ENCODE data around the gene DLEC1. TPM values are rescaled to one million over a fixed set of nuclear protein-coding genes. Genes with fewer than 3 reads are reported as not detected.

Gene DLEC1
- total RNA-seq, 4 donors from 2014 or later: 3.7 to 96.0 (median 7.1) TPM

GRCh38 chr3:38169027-38169317 is 130.0 kb downstream of the DLEC1 start:
- DNase-seq (ENCODE audit: low spot score in 2 of 2): no peak
- H3K27ac ChIP-seq: peak overlapping the region in 1 of 4 donors; percentile 32
- no peaks in the 10 kb centered on the region for H3K36me3 ChIP-seq
- H3K9me3 ChIP-seq: no peaks in the 10 kb centered on the region
- 38 to 55% methylated on average over 1 of the region's 1 CpG for WGBS, 2 donors
- TF ChIP-seq EP300 (IDR thresholded peaks at IDR 0.05) (no peak), CTCF (IDR thresholded peaks at IDR 0.05) (no peak), POLR2A (IDR thresholded peaks at IDR 0.05) (no peak)
- H3K4me1 ChIP-seq: peaks cover 0 to 45% (median 5%) of the 10 kb centered on the region in 4 donors
- H3K4me3 ChIP-seq: no peak overlapping the region
- no peaks in the 10 kb centered on the region for H3K27me3 ChIP-seq

- H3K4me3 ChIP-seq: no peak overlapping the region
- no peaks in the 10 kb centered on the region for H3K9me3 ChIP-seq
- TF ChIP-seq EP300 (IDR thresholded peaks at IDR 0.05) (no peak), CTCF (IDR thresholded peaks at IDR 0.05) (no peak)
- no peak overlapping the region for H3K27ac ChIP-seq
- no peaks in the 10 kb centered on the region for H3K36me3 ChIP-seq
- WGBS, 2 donors: 87 to 89% methylated on average over 4 of the region's 4 CpGs
- DNase-seq (ENCODE audit: low spot score in 2 of 2): no peak
- H3K27me3 ChIP-seq: no peaks in the 10 kb centered on the region
- H3K4me1 ChIP-seq: peaks cover 0 to 48% (median 5%) of the 10 kb centered on the region in 4 donors
Measured at GRCh38 chr3:38170722-38171121, 131.7 kb downstream of the DLEC1 start.

- no peak for TF ChIP-seq CTCF (IDR thresholded peaks at IDR 0.05)
- TF ChIP-seq POLR2A (IDR thresholded peaks at IDR 0.05): no peak
- TF ChIP-seq EP300 (IDR thresholded peaks at IDR 0.05): no peak
- H3K4me1 ChIP-seq: peaks cover 0 to 41% (median 3%) of the 10 kb centered on the region in 4 donors
- WGBS, 2 donors: 70 to 71% methylated on average over 2 of the region's 2 CpGs
Measured at GRCh38 chr3:38171622-38172021, 132.6 kb downstream of the DLEC1 start.

More at GRCh38 chr3:38171622-38172021, 132.6 kb downstream of the DLEC1 start:
- no peak for DNase-seq (ENCODE audit: low spot score in 2 of 2)
- H3K27me3 ChIP-seq: no peaks in the 10 kb centered on the region
- H3K36me3 ChIP-seq: no peaks in the 10 kb centered on the region
- H3K9me3 ChIP-seq: no peaks in the 10 kb centered on the region
- no peak overlapping the region for H3K4me3 ChIP-seq
- no peak overlapping the region for H3K27ac ChIP-seq

Small RNA genes lying within 50 kb of the gene (small RNA-seq; reads per million reads assigned to genes)
- gene RF00019: not detected

Other genes with a start within 250 kb of the DLEC1 start
- 10 to 100 TPM; 31.8 to 87.0 (median 49.0) TPM for gene CTDSPL, start 177.3 kb upstream of the DLEC1 start, total RNA-seq
- gene VILL, start 48.4 kb upstream of the DLEC1 start, total RNA-seq: 10 to 100 TPM; 13.6 to 16.5 (median 15.3) TPM
- 10 to 100 TPM; 43.8 to 48.6 (median 48.0) TPM for gene PLCD1, start 9.6 kb upstream of the DLEC1 start, total RNA-seq
- 10 to 100 TPM; 63.9 to 83.3 (median 80.5) TPM for gene ACAA1, start 97.9 kb downstream of the DLEC1 start, total RNA-seq
- gene MYD88, start 99.5 kb downstream of the DLEC1 start, total RNA-seq: 10 to 100 TPM; 29.9 to 36.3 (median 34.3) TPM
- 10 to 100 TPM; 23.9 to 35.8 (median 29.9) TPM for gene OXSR1, start 126.3 kb downstream of the DLEC1 start, total RNA-seq
- gene SLC22A13, start 226.6 kb downstream of the DLEC1 start, total RNA-seq: under 1 TPM in 1 of 4 donors, not detected in 3; 0.78 TPM
- 1 to 10 TPM in 1 of 4 donors, not detected in 3; 1.2 TPM for gene SLC22A14, start 243.1 kb downstream of the DLEC1 start, total RNA-seq

Measured in tibial nerve (tissue), 4 donors.